ENCODE results near the gene PRKACA.

- TF ChIP-seq POLR2A (IDR thresholded peaks at IDR 0.05; ENCODE audit: low read depth, low read length), result no peak
- no peak for TF ChIP-seq TAF1 (IDR thresholded peaks at IDR 0.05; ENCODE audit: borderline replicate concordance, low read depth, low read length)
These were observed 31.5 kb downstream of the PRKACA start for GRCh38 chr19:14086098-14086497.
